HG03108 (cell line): ENCODE measurements around the gene ANKH.
"Not testable (repeated sequence)": the region's sequence is repeated elsewhere in the genome, so short reads cannot be mapped to it uniquely, and the experiment has no call there.

Experiments
- ATAC-seq: cut with Tn5 transposase; IDR thresholded peaks from one replicate; pipeline ENCODE4 v1.9.1; 2021; ENCODE audit warnings: moderate library complexity; ENCODE audit not compliant: unreplicated experiment

The ANKH gene

DNA sequence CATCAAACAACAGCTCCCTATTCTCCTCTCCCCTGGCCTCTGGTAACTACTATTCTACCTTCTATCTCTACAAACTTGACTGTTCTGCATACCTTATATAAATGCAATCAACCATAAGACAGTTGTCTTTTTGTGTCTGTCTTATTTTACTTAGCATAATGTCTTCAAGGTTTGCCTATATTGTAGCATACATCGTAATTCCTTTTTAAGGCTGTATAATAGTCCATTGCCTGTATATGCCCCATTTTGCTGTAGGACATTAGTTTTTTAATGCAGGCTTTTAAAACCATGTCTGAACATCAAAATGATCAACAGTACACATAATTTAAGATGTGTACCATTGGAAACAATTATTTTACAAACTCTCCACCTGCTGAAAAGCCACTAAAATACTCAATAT, 12.4 kb downstream of the ANKH start:
- ATAC-seq, result no peak

DNA sequence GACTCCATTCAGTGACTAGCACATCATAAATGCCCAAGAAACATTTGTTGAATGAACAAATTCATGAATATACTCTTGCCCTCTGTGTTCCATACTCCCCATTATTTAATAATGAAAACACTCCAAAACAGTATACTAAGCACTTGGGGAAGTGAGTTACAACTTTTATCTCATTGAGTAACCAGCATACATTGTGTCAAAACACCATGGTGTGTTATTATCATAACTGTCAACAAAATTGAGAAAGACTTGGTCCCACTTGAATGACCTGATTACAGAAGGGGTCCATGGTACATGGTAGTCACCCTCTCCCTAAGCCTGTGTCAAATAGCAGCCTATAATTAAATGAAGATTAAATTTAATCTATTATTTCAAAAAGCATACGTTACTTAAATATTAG, 16.2 kb downstream of the ANKH start:
- ATAC-seq, result no peak

DNA sequence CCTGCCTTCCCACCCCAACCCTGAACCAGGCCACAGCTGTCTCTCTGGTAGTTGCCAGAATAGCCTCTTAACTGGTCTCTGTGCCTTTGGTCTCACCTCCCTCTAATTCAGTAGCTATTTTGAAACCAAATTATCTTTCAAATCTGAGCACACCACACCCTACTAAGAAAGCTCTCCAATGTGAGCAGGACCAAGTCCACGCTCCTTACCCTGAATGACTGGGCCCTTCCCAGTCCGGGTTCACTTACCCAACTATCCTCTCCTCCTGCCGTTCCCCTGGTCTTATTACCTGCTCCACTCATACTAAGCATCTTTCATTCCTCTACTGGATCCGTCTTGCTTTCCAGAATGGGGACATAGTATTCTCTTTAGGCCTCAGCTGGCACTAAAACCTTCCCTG, 16.8 kb downstream of the ANKH start:
- no peak for ATAC-seq

DNA sequence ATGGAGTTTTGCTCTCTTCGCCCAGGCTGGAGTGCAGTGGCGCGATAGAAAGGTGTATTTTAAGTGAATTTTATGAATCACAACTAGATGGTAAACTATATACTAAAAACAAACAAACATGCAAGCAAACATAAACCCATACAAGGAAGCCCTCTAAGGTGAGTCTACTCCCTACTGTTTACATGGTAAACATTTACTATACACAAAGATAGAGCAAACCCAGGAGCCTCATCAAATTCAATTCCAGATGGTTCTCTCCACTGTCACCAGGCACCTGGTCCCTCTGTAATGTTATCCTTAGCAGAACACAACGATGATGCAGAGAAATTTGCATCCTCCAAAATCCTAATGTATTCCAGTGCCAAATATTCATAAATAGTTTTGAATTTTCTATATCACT, 17.9 kb downstream of the ANKH start:
- no peak for ATAC-seq

DNA sequence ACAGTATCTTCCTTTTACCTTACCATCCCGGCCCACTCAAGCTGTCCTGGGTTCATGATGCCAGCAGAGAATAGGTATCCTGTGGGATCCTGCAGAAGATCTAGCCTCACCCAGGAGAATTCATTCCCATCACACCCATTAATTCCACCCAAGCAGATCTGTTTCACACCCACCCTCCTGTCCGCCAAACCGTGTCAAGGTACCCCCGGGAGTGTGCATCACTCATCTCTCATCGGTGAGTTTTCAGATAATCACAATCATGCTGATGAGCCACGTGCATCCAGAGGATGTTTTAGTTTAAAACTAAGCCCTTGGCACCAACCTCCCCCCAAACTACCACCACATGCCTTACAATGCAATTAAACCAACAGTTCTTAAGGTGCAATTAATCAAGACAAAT, 18.8 kb downstream of the ANKH start:
- no peak for ATAC-seq

DNA sequence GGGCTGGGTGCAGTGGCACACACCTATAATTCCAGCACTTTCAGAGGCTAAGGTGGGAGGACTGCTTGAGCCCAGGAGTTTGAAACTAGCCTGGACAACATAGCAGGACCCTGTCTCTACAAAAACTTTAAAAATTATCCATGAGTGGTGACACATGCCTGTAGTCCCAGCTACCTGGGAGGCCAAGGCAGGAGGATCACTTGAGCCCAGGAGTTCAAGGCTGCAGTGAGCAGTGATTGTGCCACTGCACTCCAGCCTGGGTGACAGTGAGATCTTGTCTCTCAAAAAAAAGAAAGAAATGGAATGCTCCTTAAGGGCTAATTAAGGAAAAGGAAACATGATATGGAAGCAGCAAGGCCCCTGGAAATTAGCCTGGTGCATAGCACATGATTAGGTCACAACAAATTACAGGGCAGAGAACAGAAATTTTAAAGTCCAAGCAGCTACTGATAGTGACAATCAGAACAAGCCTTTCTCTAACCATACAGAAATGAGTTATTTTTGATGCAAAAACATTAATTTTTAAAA, 19.5 kb downstream of the ANKH start:
- no peak for ATAC-seq

DNA sequence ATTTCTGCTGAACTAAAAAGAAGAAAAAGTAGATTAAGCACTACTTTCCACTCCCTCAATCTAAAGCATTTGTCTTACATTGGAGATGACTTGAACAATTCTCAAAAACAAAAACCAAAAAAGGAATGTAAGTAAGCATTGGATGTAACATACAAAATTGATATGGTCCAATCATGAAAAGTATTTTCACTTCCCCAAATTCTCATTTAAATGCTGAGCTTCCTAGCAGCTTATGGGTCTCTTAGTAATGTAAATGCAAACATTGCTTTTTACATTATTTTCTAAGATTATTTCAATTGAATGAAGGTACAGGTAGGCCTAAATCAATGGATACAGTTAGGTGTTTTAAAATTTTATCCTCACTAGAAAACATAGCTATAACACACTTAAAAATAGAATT, 20.0 kb downstream of the ANKH start:
- no peak for ATAC-seq

DNA sequence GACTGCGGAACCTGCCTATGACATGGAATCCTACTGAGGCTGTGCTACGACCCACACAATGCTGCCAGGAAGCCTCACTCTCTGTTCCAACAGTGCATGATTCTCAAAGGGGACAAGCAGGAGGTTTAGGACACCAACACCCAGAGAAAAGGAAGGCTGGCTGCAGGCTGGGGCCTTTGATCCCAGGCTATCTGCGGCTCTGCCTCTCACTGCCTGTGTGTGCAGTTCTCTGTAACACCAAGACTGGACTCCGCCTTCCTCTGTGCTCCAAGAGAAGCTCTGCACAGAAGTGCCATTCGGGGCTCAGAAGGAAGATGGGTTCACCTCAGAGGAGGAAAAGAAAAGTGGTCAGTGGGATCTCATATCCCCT, 20.5 kb downstream of the ANKH start:
- ATAC-seq, result no peak

DNA sequence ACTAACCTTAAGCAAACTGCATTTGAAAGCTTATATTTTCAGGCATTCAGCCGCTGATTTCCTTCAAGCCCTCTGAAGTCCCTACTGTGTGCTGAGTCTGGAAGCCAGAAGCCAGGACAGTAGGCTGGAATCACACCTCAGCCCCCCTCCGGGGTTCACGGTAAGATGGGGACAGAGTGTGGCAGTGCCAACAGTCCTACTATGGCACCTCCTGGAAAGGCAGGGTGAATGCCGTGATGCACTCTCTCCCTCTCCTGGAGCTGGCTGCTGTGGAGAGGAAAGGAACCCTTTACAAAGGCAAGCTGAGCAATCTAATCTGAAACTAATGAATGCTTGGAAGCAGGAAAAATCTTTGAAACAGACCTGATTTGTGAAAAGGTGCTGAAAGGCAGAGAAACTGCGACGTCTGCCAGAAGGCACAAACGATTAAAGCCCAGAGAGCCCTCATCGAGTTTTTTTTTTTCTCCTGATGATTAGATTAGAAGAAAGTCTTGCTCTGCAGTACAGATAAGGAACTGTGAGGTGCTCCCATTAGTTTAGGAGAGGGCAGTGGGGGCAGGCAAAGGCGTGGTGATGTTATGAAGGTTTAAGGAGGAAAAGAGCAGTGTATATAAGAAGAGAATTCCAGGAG, 21.0 kb downstream of the ANKH start:
- no peak for ATAC-seq

DNA sequence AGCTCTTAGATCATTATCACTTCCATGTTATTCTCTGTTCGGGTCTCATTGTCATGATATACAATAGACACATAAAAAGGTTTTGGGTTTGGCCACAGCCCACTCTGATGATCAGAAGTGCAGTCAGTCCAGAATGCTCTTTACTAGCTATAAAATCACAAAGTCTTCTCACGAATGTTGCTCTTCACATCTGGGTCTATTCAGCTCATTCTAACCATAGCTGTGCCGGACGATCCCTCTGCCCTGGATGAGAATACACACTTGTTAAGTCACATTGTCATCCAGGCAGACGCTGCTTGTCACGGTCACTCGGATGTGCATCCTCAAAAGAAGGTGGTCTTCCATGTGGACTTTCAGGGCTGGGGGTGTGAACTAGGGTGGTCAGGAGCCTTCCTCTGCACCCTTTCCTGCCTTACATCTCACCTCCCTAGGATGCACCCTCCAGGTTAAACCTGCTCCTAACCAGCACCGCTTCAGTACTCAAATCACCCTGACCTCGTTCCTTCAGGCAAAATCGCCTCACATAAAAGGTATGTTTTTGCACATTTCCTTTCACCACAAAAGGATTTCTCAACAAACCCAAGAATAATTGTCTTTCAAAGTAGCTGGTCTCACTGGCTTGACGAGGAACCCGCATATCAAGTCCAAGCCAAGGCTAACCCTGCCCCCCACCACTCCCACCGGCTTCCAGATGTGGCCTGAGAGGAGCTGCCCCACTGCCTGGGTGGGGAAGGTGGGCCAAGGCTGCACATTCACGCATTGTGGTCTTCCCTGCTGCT, 21.9 kb downstream of the ANKH start:
- ATAC-seq, result no peak

DNA sequence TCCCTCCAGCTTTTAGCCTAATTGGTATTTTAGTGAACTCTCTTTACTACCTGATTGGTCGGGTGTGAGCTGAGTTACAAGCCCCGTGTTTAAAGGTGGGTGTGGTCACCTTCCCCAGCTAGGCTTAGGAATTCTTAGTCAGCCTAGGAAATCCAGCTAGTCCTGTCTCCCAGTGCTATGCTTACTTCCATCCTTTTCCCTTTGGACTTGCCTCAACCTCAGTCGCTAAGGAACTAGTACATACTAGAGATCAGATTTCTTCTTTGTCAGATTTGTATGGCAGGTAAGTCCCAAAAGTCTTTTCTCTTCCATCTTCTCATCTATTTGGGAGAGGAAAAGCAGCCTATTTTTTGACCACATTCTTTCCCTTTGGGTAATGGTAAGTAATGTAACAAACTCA, 22.6 kb downstream of the ANKH start:
- ATAC-seq, result not testable (repeated sequence)

DNA sequence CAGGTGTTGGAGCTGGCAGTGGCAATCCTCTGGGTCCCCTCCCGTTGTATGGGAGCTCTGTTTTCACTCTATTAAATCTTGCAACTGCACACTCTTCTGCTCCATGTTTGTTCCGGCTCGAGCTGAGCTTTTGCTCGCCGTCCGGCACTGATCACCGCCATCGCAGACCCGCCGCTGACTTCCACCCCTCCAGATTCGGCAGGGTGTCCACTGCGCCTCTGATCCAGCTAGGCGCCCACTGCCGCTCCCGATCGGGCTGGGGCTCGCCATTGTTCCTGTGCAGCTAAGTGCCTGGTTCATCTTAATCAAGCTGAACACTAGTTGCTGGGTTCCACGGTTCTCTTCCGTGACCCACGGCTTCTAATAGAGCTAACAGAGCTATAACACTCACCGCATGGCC, 23.2 kb downstream of the ANKH start:
- ATAC-seq, result no peak

DNA sequence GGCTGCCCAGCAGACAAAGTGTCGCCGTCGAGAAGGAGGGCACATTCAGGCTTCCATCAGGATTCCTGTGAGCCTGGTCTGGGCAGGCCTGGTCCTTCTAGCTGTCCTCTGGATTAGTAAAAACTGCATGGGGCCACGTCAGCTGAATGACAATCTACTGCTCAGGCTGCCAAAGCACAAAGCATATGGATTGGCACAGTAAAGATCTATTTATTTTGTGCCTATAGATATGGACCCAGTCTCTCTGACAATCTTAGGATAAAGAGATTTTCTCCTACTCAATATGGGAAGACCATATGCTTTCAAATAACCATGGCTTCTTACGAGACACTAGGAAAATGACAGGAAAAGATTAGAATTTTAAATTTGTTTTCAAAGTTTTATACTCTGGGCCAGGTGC, 24.1 kb downstream of the ANKH start:
- ATAC-seq, result no peak

DNA sequence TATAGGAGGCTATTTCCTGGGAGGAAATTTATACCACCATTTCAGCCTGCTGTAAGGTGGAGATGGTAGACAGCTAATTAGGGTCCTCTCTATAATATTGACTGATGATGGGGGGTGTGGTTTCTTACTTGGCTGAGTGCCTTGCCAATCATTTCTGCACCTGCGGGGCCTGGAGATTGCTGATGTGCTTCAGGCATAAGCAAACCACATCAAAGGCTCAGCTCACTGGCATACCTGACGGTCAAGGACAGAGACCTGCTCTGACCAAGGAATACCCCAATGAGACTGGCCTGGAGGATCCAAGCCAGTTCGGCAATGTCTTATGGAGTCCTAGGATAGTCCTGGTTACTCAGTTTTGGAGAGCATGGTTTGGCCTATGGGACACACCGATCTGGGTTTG, 29.5 kb downstream of the ANKH start:
- no peak for ATAC-seq

DNA sequence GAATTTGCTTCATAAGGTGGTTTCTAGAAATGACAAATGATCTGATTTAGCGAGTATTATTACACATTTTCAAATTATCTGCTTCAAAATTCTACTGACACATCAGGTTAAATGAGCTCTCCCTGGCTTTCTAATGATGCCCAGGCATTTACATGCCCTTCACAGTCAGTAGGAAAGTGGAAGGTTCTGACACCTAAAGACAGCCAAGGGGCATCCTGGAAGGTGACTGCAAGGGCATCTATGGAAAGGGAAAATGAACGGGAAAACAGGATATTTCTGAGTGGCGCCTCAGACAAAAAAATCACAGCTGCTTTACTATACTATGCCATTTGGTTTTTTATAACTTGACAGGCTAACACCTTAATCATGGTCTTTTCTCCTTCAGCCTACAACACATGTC, 31.0 kb downstream of the ANKH start:
- ATAC-seq, result no peak

DNA sequence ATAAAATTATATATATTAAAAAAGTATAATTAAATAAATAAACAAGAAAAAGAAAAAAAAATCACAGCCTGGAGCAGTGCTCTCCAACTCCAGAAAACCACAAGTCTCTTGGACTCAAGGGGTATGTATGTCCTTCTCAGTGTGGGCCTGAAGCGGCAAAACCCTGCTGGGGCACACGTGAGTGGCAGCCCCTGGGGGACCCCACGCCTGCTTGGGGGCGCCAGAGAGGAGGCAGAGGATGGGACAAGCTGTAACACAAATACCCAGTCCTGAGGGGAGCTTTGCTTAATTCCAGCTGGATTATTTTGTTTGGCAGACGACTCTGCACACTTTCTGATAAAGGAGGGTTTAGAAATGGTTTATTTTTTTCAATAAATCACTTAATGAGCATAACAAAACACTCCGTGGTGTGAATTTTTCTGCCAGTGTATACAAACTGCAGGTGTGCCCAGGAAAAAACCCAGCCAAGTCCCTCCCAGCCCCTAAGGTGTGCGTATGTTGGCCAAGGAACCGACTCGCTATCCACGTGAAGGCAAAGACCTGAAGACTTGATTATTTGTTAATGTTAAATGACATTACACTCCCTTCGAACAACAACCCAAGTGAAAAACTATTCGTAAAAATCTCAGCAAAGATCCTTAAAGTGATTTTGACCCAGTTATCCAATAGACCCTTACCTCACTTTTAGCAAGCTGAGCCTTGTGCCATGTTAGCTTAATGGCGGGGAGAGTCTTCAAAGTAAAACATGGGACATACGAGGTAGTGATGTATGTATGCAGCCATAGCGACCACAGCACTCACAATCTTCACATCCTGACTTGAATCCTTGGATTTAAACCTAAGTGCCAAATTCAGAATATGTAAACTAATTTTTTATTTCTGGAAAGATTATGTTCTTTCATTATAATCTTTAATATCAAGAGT, 32.9 kb downstream of the ANKH start:
- no peak for ATAC-seq

DNA sequence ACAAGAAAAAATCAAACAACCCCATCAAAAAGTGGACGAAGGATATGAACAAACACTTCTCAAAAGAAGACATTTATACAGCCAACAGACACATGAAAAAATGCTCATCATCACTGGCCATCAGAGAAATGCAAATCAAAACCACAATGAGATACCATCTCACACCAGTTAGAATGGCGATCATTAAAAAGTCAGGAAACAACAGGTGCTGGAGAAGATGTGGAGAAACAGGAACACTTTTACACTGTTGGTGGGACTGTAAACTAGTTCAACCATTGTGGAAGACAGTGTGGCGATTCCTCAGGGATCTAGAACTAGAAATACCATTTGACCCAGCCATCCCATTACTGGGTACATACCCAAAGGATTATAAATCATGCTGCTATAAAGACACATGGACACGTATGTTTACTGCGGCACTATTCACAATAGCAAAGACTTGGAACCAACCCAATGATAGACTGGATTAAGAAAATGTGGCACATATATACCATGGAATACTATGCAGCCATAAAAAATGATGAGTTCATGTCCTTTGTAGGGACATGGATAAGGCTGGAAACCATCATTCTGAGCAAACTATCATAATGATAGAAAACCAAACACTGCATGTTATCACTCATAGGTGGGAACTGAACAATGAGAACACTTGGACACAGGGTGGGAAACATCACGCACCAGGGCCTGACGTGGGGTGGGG, 34.0 kb downstream of the ANKH start:
- not testable (repeated sequence) for ATAC-seq

DNA sequence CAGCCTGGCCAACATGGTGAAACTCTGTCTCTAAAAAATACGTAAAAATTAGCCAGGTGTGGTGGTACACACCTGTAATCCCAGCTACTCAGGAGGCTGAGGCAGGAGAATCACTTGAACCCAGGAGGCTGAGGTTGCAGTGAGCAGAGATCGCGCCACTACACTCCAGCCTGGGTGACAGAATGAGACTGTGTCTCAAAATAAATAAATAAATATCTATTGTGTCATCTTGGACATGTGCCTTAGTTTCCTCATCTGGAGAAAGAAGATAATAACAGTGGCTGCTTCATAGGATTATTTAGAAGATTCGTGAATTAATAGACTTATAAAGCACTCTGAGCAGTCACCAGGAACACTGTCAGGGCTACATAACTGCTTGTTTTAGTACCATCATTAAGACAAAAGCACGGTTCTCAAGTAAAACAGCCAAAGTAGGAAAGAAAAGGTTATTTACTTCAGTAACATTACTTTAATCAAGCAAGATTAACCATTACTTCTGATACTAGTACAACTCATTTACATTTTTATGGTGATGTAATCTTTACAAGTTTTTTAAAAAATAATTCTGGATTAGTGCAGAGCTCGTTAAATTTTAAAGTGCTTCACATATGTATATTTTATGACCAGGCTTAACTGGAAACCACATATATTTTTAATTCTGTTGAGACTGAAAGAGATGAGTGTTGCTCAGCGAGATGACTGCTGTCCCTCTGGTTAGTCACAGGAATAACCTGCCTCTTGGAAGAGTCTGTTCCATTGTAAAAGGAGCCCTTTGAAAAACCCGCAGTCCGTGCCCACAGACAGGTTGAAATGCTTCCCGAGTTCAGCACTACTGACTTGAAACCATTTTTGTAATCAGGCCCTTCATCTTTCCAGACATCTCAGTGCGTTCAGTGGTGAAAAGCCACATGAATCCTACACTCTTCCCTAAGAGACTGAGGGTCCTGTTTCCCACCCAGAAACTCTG, 36.7 kb downstream of the ANKH start:
- ATAC-seq, result no peak

DNA sequence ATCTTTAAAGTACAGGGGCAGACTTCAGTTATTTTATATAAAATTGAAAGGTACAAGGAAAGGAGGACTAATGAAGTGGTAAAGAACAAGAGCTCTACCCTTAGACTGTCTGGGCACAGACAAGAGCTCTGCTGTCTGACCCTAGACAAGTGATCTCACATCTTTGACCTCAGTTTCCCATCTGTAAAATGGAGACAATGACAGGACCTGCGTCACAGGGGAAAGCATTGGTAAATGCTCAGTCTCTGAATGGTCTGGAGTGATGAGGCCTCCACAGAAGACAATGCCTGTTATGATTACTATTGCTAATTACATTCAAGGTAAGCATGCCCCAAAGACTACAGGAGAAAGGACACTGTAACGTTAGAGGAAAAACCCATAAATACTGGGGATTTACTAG, 37.5 kb downstream of the ANKH start:
- ATAC-seq, result no peak

DNA sequence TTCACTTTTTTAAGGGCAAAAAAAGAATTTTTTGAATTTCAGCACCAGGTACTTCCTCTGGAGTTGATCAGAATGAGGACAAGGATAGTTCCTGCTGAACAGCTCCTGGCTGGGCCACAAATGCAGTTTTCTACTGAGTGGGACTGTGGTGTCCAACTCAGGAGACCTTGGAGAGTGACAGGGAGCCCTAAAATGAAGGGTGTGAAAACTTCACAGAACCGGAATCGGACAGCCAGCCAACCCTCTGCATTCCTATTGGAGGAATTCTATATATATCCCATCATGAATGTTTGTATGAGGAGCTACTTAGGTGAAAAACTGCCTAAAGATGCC, 40.6 kb downstream of the ANKH start:
- no peak for ATAC-seq
